CD4-positive, alpha-beta T cell (primary cell): ENCODE measurements around the gene CDIPT. TPM values are rescaled to one million over a fixed set of nuclear protein-coding genes. Genes with fewer than 3 reads are reported as not detected.
A peak's percentile ranks its signal among the peaks of the same experiment; 100 is the strongest.

ENCODE experiments used
- ATAC-seq: fragments of 200-7000 bp; cut with Tn5 transposase; one replicate; pipeline ENCODE4 v1.10.0; 2022; ENCODE audit warnings: mild to moderate bottlenecking; ENCODE audit not compliant: poor library complexity
- CTCF ChIA-PET: fragments of 350-600 bp; sonication (Branson Sonifier 250); formaldehyde crosslinking; loops from one replicate; lab custom pipeline; 2021; ENCODE audit warnings: antibody characterized with exemption, inconsistent platforms; lab: Charles Lee
- POLR2A ChIA-PET: fragments of 350-600 bp; sonication (Branson Sonifier 250); formaldehyde crosslinking; loops from one replicate; lab custom pipeline; 2021; ENCODE audit warnings: antibody characterized with exemption, inconsistent platforms; lab: Charles Lee
- DNase-seq, 14 experiments: peaks; one replicate each; pipeline ENCODE4 v3.0.0-alpha.2; 2013 to 2020; ENCODE audit warnings: mixed read lengths in 2 of 14
- H3K27ac ChIP-seq, 2 donors: one replicate each; pipeline versions ENCODE4 v1.5.1 to v1.7.0; 2013; ENCODE audit warnings: low read length in 2 of 2, low read depth in 1 of 2, mild to moderate bottlenecking in 1 of 2
- H3K27me3 ChIP-seq, 2 experiments: 1 replicate in 1 of 2; 2 replicates in 1 of 2; pipeline versions ENCODE4 v1.6.1 to v1.7.0; 2013; ENCODE audit warnings: low read length in 2 of 2, control low read depth in 1 of 2, mild to moderate bottlenecking in 1 of 2, moderate library complexity in 1 of 2; ENCODE audit not compliant: insufficient read depth in 2 of 2, control insufficient read depth in 1 of 2
- H3K36me3 ChIP-seq: one replicate; pipeline ENCODE4 v1.6.1; 2013; ENCODE audit warnings: low read length, control low read depth; ENCODE audit not compliant: insufficient read depth
- H3K4me1 ChIP-seq: one replicate; pipeline ENCODE4 v1.6.1; 2013; ENCODE audit warnings: low read length, control low read depth; ENCODE audit not compliant: insufficient read depth
- H3K4me3 ChIP-seq: one replicate; pipeline ENCODE4 v1.5.1; 2013; ENCODE audit warnings: mild to moderate bottlenecking, low read length, moderate library complexity
- H3K9me3 ChIP-seq, 2 experiments: 1 replicate in 1 of 2; 2 replicates in 1 of 2; pipeline versions ENCODE4 v1.6.1 to v1.7.0; 2013; ENCODE audit warnings: low read length in 2 of 2, mild to moderate bottlenecking in 2 of 2, control low read depth in 1 of 2, moderate library complexity in 1 of 2; ENCODE audit not compliant: control insufficient read depth in 1 of 2, insufficient read depth in 1 of 2
- H3K27ac Mint-ChIP-seq: one replicate; pipeline ENCODE4 v1.8.0; 2020; ENCODE audit warnings: mixed read lengths
- H3K27me3 Mint-ChIP-seq: one replicate; pipeline ENCODE4 v1.8.0; 2021; ENCODE audit warnings: mixed read lengths
- H3K36me3 Mint-ChIP-seq: one replicate; pipeline ENCODE4 v1.8.0; 2021; ENCODE audit warnings: low read depth, mixed read lengths
- H3K4me1 Mint-ChIP-seq: one replicate; pipeline ENCODE4 v1.8.0; 2021; ENCODE audit warnings: low read depth, mixed read lengths
- H3K4me3 Mint-ChIP-seq: one replicate; pipeline ENCODE4 v1.8.0; 2020; ENCODE audit warnings: mild to moderate bottlenecking, mixed read lengths
- H3K9me3 Mint-ChIP-seq: one replicate; pipeline ENCODE4 v1.8.0; 2020; ENCODE audit warnings: mixed read lengths
- CTCF ChIP-seq: fragments of 200-600 bp; IDR thresholded peaks from one replicate; pipeline ENCODE4 v1.8.0; 2022; ENCODE audit warnings: antibody characterized with exemption, mild to moderate bottlenecking
- intact Hi-C, 2 experiments: fragments of 100-400 bp; cut with DNase I in 1 of 2; cut with micrococcal nuclease in 1 of 2; formaldehyde crosslinking; loops; one replicate each; pipeline versions ENCODE4 v1.15.1 to v1.9.0; 2023 to 2025; cut with DNase I, micrococcal nuclease
- total RNA-seq, 174 experiments: library from RNA in 2 of 174; stranded (reverse) in 2 of 174; gene quantifications; one replicate each; pipeline ENCODE4 v1.2.3 and lab custom pipeline; 2021 to 2026

The CDIPT gene
- total RNA-seq, 2 experiments from 2014 or later = 25.7 to 27.0 TPM

- Histone ChIP-seq H3K9me3 (no peaks in the 10 kb centered on the region), H3K27me3 (no peaks in the 10 kb centered on the region), H3K4me1 (peaks cover 7% of the 10 kb centered on the region), H3K36me3 (peaks cover 42% of the 10 kb centered on the region), H3K4me3 (no peak overlapping the region), H3K27ac (no peak overlapping the region)
- intact Hi-C loops = loop anchor here (1.0 to 5.0 kb wide), 7 partner anchors 32 to 174 kb away; partner anchors contain the start of genes C16orf92 (in 1 of the 2), MAZ (in 1 of the 2) and PAGR1 (in 1 of the 2)
- H3K9me3 Mint-ChIP-seq = no peaks in the 10 kb centered on the region
- ATAC-seq (peak; percentile 97), DNase-seq (peak; percentile 74 to 93 (median 82))
- peak; percentile 92 for TF ChIP-seq CTCF
- peaks cover 7% of the 10 kb centered on the region for H3K4me1 Mint-ChIP-seq
- no peak overlapping the region for H3K4me3 Mint-ChIP-seq
- H3K27ac Mint-ChIP-seq = no peak overlapping the region
- ChIA-PET CTCF (interaction anchor here (0.6 to 3.8 kb wide), 38 partner anchors 9 to 276 kb away, joined by 3 to 93 read pairs (median 4); partner anchors contain the start of genes ASPHD1, CDIPT, KIF22 and MVP), POLR2A (interaction anchor here (0.6 to 3.3 kb wide), 17 partner anchors 15 to 147 kb away, joined by 3 to 47 read pairs (median 5); partner anchors contain the start of genes CDIPT, HIRIP3, KCTD13 and KIF22)
- H3K36me3 Mint-ChIP-seq = peaks cover 51% of the 10 kb centered on the region
- H3K27me3 Mint-ChIP-seq = no peaks in the 10 kb centered on the region
These were observed 14.4 kb downstream of the CDIPT start for GRCh38 chr16:29848420-29849297.

GRCh38 chr16:29845656-29846055 is 17.4 kb downstream of the CDIPT start:
- H3K27me3 ChIP-seq = no peaks in the 10 kb centered on the region
- Mint-ChIP-seq H3K4me1 (peaks cover 7% of the 10 kb centered on the region), H3K27me3 (no peaks in the 10 kb centered on the region), H3K27ac (no peak overlapping the region), H3K36me3 (peaks cover 69% of the 10 kb centered on the region), H3K4me3 (no peak overlapping the region), H3K9me3 (no peaks in the 10 kb centered on the region)
- H3K4me3 ChIP-seq = no peak overlapping the region
- H3K4me1 ChIP-seq = peaks cover 7% of the 10 kb centered on the region
- ATAC-seq = no peak
- DNase-seq = no peak
- intact Hi-C loops = loop anchor here in 1 of 2 experiments (5.0 kb wide), 1 partner anchor 177 kb away; the partner anchor contains the start of gene C16orf92
- no peak overlapping the region for H3K27ac ChIP-seq
- POLR2A ChIA-PET = interaction anchor here (1.0 kb wide), 1 partner anchor 38 kb away, joined by 3 read pairs; no protein-coding TSS in a partner anchor
- no peak for TF ChIP-seq CTCF
- CTCF ChIA-PET = no interaction called here
- peaks cover 66% of the 10 kb centered on the region for H3K36me3 ChIP-seq
- no peaks in the 10 kb centered on the region for H3K9me3 ChIP-seq

DNA sequence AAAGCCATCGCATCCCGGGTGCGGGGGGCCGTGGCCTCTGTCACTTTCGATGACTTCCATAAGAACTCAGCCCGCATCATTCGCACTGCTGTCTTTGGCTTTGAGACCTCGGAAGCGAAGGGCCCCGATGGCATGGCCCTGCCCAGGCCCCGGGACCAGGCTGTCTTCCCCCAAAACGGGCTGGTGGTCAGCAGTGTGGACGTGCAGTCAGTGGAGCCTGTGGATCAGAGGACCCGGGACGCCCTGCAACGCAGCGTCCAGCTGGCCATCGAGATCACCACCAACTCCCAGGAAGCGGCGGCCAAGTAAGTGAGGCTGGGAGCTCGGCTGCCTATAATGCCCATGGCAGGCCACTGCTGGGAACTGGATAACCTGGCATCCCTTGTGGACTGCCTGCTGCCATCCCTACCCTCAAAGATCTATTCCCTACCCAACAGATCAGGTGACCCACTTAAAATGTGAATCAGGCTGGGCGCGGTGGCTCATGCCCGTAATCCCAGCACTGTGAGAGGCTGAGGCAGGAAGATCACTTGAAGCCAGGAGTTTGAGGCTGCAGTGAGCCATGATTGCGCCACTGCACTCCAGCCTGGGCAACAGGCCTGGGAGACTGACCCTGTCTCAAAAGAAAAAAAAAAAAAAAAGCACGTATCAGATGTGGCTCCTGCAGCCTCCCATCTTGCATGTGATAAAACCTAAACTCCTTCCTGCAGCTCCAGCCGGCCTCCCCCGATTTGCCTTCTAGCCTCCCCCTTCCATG is 18.3 kb downstream of the CDIPT start:
- H3K27ac ChIP-seq = no peak overlapping the region
- H3K4me1 ChIP-seq = peaks cover 7% of the 10 kb centered on the region
- no peak overlapping the region for H3K4me3 ChIP-seq
- H3K4me3 Mint-ChIP-seq = no peak overlapping the region
- no peaks in the 10 kb centered on the region for H3K27me3 ChIP-seq
- TF ChIP-seq CTCF = no peak
- no peaks in the 10 kb centered on the region for H3K9me3 Mint-ChIP-seq
- no peaks in the 10 kb centered on the region for H3K9me3 ChIP-seq
- CTCF ChIA-PET = no interaction called here
- no peak overlapping the region for H3K27ac Mint-ChIP-seq
- no peaks in the 10 kb centered on the region for H3K27me3 Mint-ChIP-seq
- POLR2A ChIA-PET = no interaction called here
- H3K4me1 Mint-ChIP-seq = peaks cover 7% of the 10 kb centered on the region
- peaks cover 72% of the 10 kb centered on the region for H3K36me3 Mint-ChIP-seq
- ATAC-seq (no peak), DNase-seq (no peak)
- intact Hi-C loops = loop anchor here in 1 of 2 experiments (5.0 kb wide), 1 partner anchor 178 kb away; the partner anchor contains the start of gene C16orf92
- peaks cover 75% of the 10 kb centered on the region for H3K36me3 ChIP-seq
